Measurements from ENCODE around the gene PLXDC1. TPM values are rescaled to one million over a fixed set of nuclear protein-coding genes. Genes with fewer than 3 reads are reported as not detected.
A peak's percentile ranks its signal among the peaks of the same experiment; 100 is the strongest.

PLXDC1 gene
- total RNA-seq, 1 experiment from 2014 or later: 0.52 TPM

- no peaks in the 10 kb centered on the region for H3K9me3 Mint-ChIP-seq (ENCODE audit: low read depth, unreplicated experiment)
- no TSS peak for BruUV-seq (replicated peaks)
- CTCF ChIA-PET: interaction anchor here (0.6 to 5.1 kb wide), 9 partner anchors 9 to 276 kb away, joined by 3 to 41 read pairs (median 4); partner anchors contain the start of gene RPL19
- no peak for DNase-seq
- H3K27me3 Mint-ChIP-seq (ENCODE audit: unreplicated experiment): peaks cover 77% of the 10 kb centered on the region
- H3K36me3 Mint-ChIP-seq (ENCODE audit: insufficient read depth, unreplicated experiment): peaks cover 14% of the 10 kb centered on the region
- no peak overlapping the region for H3K4me3 Mint-ChIP-seq (ENCODE audit: low read depth, unreplicated experiment)
- intact Hi-C loops (cut with micrococcal nuclease; ENCODE audit: unreplicated experiment): loop anchor here (10.0 kb wide), 1 partner anchor 1993 kb away; no protein-coding TSS in a partner anchor
- TF ChIP-seq, protein P1, sequence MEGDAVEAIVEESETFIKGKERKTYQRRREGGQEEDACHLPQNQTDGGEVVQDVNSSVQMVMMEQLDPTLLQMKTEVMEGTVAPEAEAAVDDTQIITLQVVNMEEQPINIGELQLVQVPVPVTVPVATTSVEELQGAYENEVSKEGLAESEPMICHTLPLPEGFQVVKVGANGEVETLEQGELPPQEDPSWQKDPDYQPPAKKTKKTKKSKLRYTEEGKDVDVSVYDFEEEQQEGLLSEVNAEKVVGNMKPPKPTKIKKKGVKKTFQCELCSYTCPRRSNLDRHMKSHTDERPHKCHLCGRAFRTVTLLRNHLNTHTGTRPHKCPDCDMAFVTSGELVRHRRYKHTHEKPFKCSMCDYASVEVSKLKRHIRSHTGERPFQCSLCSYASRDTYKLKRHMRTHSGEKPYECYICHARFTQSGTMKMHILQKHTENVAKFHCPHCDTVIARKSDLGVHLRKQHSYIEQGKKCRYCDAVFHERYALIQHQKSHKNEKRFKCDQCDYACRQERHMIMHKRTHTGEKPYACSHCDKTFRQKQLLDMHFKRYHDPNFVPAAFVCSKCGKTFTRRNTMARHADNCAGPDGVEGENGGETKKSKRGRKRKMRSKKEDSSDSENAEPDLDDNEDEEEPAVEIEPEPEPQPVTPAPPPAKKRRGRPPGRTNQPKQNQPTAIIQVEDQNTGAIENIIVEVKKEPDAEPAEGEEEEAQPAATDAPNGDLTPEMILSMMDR (IDR thresholded peaks at IDR 0.05; ENCODE audit: unreplicated experiment): peak; percentile 16
- peaks cover 18% of the 10 kb centered on the region for H3K4me1 Mint-ChIP-seq (ENCODE audit: low read depth, unreplicated experiment)
- no peak overlapping the region for H3K27ac Mint-ChIP-seq (ENCODE audit: unreplicated experiment)
Observed at GRCh38 chr17:39147221-39148185, 3.9 kb downstream of the PLXDC1 start.

- DNase-seq: no peak
- no TSS peak for BruUV-seq (replicated peaks)
- Mint-ChIP-seq H3K27ac (ENCODE audit: unreplicated experiment) (no peak overlapping the region), H3K36me3 (ENCODE audit: insufficient read depth, unreplicated experiment) (peaks cover 5% of the 10 kb centered on the region), H3K9me3 (ENCODE audit: low read depth, unreplicated experiment) (no peaks in the 10 kb centered on the region), H3K4me1 (ENCODE audit: low read depth, unreplicated experiment) (peaks cover 11% of the 10 kb centered on the region), H3K27me3 (ENCODE audit: unreplicated experiment) (peaks cover 65% of the 10 kb centered on the region), H3K4me3 (ENCODE audit: low read depth, unreplicated experiment) (no peak overlapping the region)
- intact Hi-C loops (cut with micrococcal nuclease; ENCODE audit: unreplicated experiment): loop anchor here (10.0 kb wide), 1 partner anchor 1991 kb away; no protein-coding TSS in a partner anchor
- TF ChIP-seq, protein P1 (IDR thresholded peaks at IDR 0.05; ENCODE audit: unreplicated experiment): no peak
- CTCF ChIA-PET: interaction anchor here (0.6 to 5.1 kb wide), 14 partner anchors 10 to 498 kb away, joined by 3 to 41 read pairs (median 4); no protein-coding TSS in a partner anchor
Observed at GRCh38 chr17:39146273-39146672, 5.2 kb downstream of the PLXDC1 start.

DNA sequence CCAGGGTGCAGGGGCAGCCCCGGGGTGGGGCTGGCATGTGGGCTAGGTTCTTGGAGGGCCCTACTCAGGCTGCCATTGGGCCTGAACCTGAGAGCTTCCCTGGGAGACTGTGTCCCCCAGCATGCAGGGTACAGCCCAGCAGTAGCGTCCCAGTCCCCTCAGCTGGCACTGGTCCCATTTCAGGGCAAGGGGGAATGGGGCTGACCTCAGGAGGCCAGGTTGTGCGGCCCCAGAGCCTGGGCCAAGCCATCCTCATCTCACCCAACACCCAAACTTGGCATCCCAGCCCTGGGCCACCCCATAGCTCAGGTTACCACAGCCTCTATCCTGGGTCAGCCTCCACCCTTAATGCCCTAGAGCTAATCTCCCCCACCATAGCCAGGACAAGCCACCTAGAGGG lies 6.3 kb downstream of the PLXDC1 start:
- Mint-ChIP-seq H3K27ac (ENCODE audit: unreplicated experiment) (no peak overlapping the region), H3K36me3 (ENCODE audit: insufficient read depth, unreplicated experiment) (peaks cover 1% of the 10 kb centered on the region), H3K4me1 (ENCODE audit: low read depth, unreplicated experiment) (peaks cover 11% of the 10 kb centered on the region), H3K9me3 (ENCODE audit: low read depth, unreplicated experiment) (no peaks in the 10 kb centered on the region), H3K4me3 (ENCODE audit: low read depth, unreplicated experiment) (no peak overlapping the region), H3K27me3 (ENCODE audit: unreplicated experiment) (peaks cover 54% of the 10 kb centered on the region)
- no TSS peak for BruUV-seq (replicated peaks)
- intact Hi-C loops (cut with micrococcal nuclease; ENCODE audit: unreplicated experiment): loop anchor here (10.0 kb wide), 1 partner anchor 1990 kb away; no protein-coding TSS in a partner anchor
- TF ChIP-seq, protein P1 (IDR thresholded peaks at IDR 0.05; ENCODE audit: unreplicated experiment): no peak
- CTCF ChIA-PET: interaction anchor here (0.5 to 5.1 kb wide), 10 partner anchors 8 to 1366 kb away, joined by 3 to 41 read pairs (median 8); no protein-coding TSS in a partner anchor
- DNase-seq: no peak

DNA sequence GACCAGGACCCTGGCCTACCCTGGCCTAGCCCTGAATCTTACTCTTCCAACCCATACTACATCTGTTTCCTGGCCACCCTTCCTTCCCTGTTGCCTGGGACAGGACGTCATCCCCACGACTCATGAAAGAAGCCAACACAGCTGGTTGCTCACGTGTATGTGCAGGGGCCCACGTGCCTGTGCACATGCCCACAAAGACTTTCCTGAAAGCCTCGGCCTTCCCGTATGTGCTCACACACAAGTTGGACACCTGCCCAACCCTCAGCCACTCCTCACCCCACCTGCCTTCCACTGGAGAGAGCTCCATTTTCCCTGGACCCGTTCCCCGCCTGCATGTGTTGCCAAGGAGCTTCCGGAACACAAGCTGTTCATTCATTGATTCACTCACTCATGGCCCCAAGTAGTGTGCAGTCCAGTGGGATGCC lies 7.0 kb downstream of the PLXDC1 start:
- Mint-ChIP-seq H3K9me3 (ENCODE audit: low read depth, unreplicated experiment) (no peaks in the 10 kb centered on the region), H3K36me3 (ENCODE audit: insufficient read depth, unreplicated experiment) (no peaks in the 10 kb centered on the region), H3K27me3 (ENCODE audit: unreplicated experiment) (peaks cover 47% of the 10 kb centered on the region), H3K4me3 (ENCODE audit: low read depth, unreplicated experiment) (no peak overlapping the region), H3K4me1 (ENCODE audit: low read depth, unreplicated experiment) (peaks cover 11% of the 10 kb centered on the region), H3K27ac (ENCODE audit: unreplicated experiment) (no peak overlapping the region)
- no TSS peak for BruUV-seq (replicated peaks)
- TF ChIP-seq, protein P1 (IDR thresholded peaks at IDR 0.05; ENCODE audit: unreplicated experiment): no peak
- DNase-seq: peak; percentile 87
- intact Hi-C loops (cut with micrococcal nuclease; ENCODE audit: unreplicated experiment): loop anchor here (10.0 kb wide), 1 partner anchor 1990 kb away; no protein-coding TSS in a partner anchor
- CTCF ChIA-PET: interaction anchor here (0.5 to 5.1 kb wide), 14 partner anchors 9 to 1365 kb away, joined by 3 to 41 read pairs (median 5); no protein-coding TSS in a partner anchor
